ENCODE results near the gene ZNF692.

Gene ZNF692

DNA sequence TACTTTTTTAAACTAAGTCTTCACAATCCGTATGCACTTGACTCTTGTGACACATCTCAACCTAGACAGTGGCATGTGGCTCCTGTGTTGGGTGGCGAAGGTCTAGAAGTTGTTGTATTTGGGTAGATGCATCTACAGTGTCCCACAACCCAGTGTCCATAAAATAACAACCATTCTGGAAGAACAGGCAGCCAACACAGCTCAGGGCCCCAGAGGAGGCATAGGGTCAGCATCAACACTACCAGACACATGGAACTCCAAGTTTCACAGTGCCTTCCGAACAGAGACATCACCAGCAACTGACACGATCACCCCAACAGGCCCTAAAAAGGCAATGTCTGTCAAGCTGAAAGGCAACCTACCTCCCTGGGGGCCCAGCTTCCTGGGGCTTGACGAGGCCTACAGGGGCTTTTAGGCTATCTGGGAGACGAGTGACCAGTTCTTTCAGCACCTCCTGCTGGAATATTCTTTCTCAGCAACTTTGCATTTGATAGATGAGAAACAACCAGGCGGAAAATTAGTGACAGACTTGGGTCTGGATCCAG is 38.8 kb downstream of the ZNF692 start:
- ChIA-PET POLR2A (no interaction called here), CTCF (interaction anchor here (1.3 to 7.9 kb wide), 2 partner anchors 14 to 17 kb away, joined by 3 to 41 read pairs; no protein-coding TSS in a partner anchor)
- TF ChIP-seq, protein P1, sequence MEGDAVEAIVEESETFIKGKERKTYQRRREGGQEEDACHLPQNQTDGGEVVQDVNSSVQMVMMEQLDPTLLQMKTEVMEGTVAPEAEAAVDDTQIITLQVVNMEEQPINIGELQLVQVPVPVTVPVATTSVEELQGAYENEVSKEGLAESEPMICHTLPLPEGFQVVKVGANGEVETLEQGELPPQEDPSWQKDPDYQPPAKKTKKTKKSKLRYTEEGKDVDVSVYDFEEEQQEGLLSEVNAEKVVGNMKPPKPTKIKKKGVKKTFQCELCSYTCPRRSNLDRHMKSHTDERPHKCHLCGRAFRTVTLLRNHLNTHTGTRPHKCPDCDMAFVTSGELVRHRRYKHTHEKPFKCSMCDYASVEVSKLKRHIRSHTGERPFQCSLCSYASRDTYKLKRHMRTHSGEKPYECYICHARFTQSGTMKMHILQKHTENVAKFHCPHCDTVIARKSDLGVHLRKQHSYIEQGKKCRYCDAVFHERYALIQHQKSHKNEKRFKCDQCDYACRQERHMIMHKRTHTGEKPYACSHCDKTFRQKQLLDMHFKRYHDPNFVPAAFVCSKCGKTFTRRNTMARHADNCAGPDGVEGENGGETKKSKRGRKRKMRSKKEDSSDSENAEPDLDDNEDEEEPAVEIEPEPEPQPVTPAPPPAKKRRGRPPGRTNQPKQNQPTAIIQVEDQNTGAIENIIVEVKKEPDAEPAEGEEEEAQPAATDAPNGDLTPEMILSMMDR (IDR thresholded peaks at IDR 0.05; ENCODE audit: control extremely low read depth, extremely low read depth, low read depth, missing control alignments), result no peak
- DNase-seq (ENCODE audit: extremely low spot score), result no peak

DNA sequence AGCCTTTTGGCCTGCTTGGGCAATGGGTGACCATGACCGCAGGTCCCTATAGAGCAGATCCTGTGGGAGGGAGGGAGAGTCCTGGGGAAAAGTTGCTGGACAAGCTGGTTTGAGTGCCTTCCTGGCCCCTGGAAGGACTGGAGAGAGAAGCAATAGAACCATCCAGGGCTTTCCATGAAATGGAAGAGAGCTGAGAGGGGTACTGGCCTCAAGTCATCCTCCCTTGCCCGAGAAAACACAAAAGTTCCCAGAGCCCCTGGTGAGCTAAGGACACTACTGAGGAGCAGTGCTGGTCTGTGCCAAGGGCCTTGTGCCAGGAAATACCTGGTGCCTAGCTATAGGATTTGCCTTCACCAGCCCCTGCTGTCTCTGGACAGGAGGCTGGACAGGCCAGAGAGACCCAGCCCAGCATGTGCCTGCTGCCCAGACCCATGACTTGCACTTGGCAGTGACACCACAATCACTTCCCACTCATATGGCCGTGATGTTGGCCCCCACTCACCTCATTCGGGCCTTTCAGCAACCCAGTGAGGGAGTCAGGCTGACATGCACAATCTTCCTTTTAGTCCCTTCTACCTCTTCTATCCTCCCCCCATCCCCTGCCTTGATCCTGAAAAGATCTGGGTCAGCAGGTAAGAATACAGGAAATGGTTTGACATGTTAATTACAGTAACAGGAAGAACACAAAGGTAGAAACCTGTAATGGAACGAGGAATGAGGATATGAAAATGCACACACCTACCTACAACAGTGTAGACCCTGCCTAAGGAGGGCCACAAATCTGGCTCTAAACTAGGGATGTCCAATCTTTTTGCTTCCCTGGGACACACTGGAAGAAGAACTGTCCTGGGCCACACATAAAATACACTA is 40.1 kb downstream of the ZNF692 start:
- TF ChIP-seq, protein P1 (IDR thresholded peaks at IDR 0.05; ENCODE audit: control extremely low read depth, extremely low read depth, low read depth, missing control alignments), result no peak
- ChIA-PET POLR2A (no interaction called here), CTCF (interaction anchor here (0.6 to 7.9 kb wide), 5 partner anchors 13 to 204 kb away, joined by 3 to 41 read pairs (median 3); no protein-coding TSS in a partner anchor)
- no peak for DNase-seq (ENCODE audit: extremely low spot score)

DNA sequence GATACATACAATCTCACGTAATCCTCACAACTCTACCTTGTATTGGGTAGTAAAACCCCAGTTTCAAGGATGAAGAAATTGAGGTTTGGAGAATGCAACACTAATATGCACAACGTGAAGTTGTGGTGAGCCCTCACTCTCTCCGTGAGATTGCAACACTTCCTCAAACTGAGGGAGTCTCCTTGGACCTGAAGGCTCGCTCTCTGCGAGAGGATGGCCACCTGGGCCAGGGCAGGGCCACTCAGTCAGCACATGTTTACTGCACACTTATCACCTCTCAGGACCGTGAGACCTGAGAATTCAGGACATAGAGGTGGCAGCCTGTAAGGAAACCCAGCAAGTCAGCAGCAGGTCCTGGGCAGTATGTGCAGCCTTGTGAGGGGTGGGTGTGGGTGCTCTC is 41.8 kb downstream of the ZNF692 start:
- TF ChIP-seq, protein P1 (IDR thresholded peaks at IDR 0.05; ENCODE audit: control extremely low read depth, extremely low read depth, low read depth, missing control alignments), result no peak
- DNase-seq (ENCODE audit: extremely low spot score), result no peak
- POLR2A ChIA-PET, result no interaction called here
- CTCF ChIA-PET, result interaction anchor here (2.0 to 7.9 kb wide), 2 partner anchors 9 to 11 kb away, joined by 5 to 41 read pairs; partner anchors contain the start of gene SH3BP5L

DNA sequence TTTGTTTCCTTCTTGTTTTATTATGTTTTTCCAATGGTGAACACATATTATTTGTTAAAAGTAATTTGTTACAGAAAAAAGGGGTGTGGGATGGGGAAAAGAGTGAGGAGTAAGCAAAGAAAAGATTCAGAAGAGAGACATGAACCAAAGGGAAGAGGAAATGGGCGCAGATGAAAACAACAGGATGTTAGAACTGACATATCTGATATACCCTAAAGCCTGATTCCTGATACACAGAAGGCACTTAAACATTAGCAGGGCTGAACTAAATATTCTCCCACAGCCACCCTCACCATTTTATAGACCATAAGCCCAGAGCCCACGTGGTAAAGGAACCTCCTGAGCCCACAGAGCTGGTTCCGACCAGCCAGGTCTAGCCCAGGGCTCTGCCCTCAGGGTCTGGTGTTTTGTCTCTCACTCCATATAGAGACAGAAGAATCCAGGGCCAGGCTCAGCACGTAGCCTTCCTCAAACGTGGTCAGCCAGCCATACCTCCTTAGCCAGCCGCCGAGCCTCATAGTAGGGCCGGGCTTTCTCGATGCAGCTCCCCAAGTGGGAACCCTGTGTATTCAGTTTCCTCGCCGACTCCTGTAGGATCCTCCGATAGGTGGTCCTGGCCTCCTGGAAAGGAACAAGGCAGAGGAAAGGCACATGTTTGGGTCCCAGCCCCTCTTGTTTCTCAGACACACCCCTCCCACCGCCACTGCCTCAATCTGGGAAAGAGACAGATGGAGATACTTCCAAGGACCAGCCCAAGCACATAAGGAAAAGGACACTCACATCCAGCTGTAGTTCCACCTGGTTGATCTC is 42.6 kb downstream of the ZNF692 start:
- TF ChIP-seq, protein P1 (IDR thresholded peaks at IDR 0.05; ENCODE audit: control extremely low read depth, extremely low read depth, low read depth, missing control alignments), result no peak
- POLR2A ChIA-PET, result no interaction called here
- CTCF ChIA-PET, result interaction anchor here (1.4 to 7.9 kb wide), 3 partner anchors 10 to 193 kb away, joined by 3 to 41 read pairs (median 5); partner anchors contain the start of gene SH3BP5L
- DNase-seq (ENCODE audit: extremely low spot score), result no peak

DNA sequence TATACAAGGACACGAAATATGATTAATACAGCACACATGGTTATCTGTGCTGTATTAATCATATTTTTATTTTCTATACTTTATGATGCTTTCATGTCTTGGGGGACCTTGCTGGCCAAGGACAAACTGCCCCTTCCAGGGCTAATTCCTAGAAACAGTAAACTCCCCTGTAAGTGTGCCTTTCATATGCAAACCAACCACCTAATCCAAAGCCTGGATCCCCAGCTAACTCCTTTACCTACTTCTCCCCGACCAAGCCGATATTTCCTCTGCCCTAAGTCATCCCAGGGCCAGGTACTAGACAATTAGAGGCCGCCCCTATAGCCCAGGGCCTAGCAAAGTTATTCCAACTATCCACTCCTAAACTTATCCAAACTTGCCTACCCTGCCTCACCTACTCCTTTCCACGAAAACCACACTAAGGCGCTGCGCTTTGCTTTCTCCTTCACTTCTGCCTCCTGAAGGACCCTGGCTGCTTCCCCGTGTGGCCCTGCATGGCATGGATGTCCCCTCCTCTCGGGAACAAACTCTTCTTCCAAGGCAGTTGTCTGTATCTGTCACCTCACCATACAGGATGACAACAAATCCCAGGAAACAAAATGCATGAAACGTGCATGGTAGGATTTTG is 43.4 kb downstream of the ZNF692 start:
- no peak for DNase-seq (ENCODE audit: extremely low spot score)
- ChIA-PET CTCF (interaction anchor here (1.4 to 2.0 kb wide), 2 partner anchors 10 to 193 kb away, joined by 3 to 5 read pairs; partner anchors contain the start of gene SH3BP5L), POLR2A (no interaction called here)
- TF ChIP-seq, protein P1 (IDR thresholded peaks at IDR 0.05; ENCODE audit: control extremely low read depth, extremely low read depth, low read depth, missing control alignments), result no peak

All from GM10248 (cell line).